Panc1 (cell line): ENCODE measurements around the gene ZBTB20. TPM values are rescaled to one million over a fixed set of nuclear protein-coding genes. Genes with fewer than 3 reads are reported as not detected.

ENCODE experiments used
- ATAC-seq: fragments of 200-7000 bp; cut with Tn5 transposase; 2 replicates; pipeline ENCODE4 v1.9.1; 2020; ENCODE audit warnings: mild to moderate bottlenecking, moderate library complexity
- BruUV-seq: library from RNA; stranded (reverse); fragments of 400-500 nt; replicated peaks from 2 replicates; lab custom pipeline; 2021; lab: Mats Ljungman, UMichigan
- CTCF ChIA-PET: fragments of 300-600 bp; sonication (Branson Sonifier 250); formaldehyde crosslinking; loops from one replicate; lab custom pipeline; 2022; ENCODE audit warnings: antibody characterized with exemption; lab: Charles Lee
- POLR2A ChIA-PET: fragments of 300-600 bp; sonication (Branson Sonifier 250); formaldehyde crosslinking; loops from one replicate; lab custom pipeline; 2022; ENCODE audit warnings: antibody characterized with exemption; lab: Charles Lee
- DNase-seq: peaks from one replicate; pipeline ENCODE4 v3.0.0-alpha.2; 2010; ENCODE audit warnings: low read depth, low spot score
- H3K27ac ChIP-seq: 2 replicates; pipeline ENCODE4 v1.5.1; 2011; ENCODE audit warnings: mild to moderate bottlenecking, low read length, inconsistent platforms
- H3K27me3 ChIP-seq: fragments of 200-500 bp; sonication (Bioruptor generic); 2 replicates; pipeline ENCODE4 v1.6.0; 2014; ENCODE audit warnings: low read length, inconsistent platforms; ENCODE audit not compliant: control insufficient read depth, insufficient read depth
- H3K36me3 ChIP-seq: fragments of 200-500 bp; sonication (Bioruptor generic); 2 replicates; pipeline ENCODE4 v1.5.1; 2014; ENCODE audit warnings: inconsistent platforms, mild to moderate bottlenecking, low read length, moderate library complexity; ENCODE audit not compliant: control insufficient read depth, insufficient read depth
- H3K4me1 ChIP-seq: 2 replicates; pipeline ENCODE4 v1.5.1; 2011; ENCODE audit warnings: inconsistent platforms, mild to moderate bottlenecking, low read length, moderate library complexity; ENCODE audit not compliant: control insufficient read depth, insufficient read depth
- H3K4me3 ChIP-seq, 2 experiments: 2 replicates each; pipeline ENCODE4 v1.5.1; 2011 to 2012; ENCODE audit warnings: low read depth in 2 of 2, low read length in 2 of 2, mild to moderate bottlenecking in 2 of 2, inconsistent platforms in 1 of 2, moderate library complexity in 1 of 2
- H3K9me3 ChIP-seq: fragments of 200-500 bp; sonication (Bioruptor generic); 2 replicates; pipeline ENCODE4 v1.5.1; 2014; ENCODE audit warnings: low read depth, mild to moderate bottlenecking, inconsistent platforms, low read length, moderate library complexity; ENCODE audit not compliant: control insufficient read depth, insufficient read depth
- POLR2AphosphoS5 ChIP-seq: IDR thresholded peaks from 2 replicates; pipeline ENCODE4 v1.6.1; 2012; ENCODE audit warnings: mild to moderate bottlenecking, low read depth, low read length, moderate library complexity
- REST ChIP-seq, 2 experiments: IDR thresholded peaks; 2 replicates each; pipeline ENCODE4 v1.6.1; 2011 to 2012; ENCODE audit warnings: low read depth in 2 of 2, control low read depth in 1 of 2, low read length in 1 of 2, mild to moderate bottlenecking in 1 of 2, moderate library complexity in 1 of 2; ENCODE audit not compliant: insufficient read depth in 1 of 2
- SIN3A ChIP-seq: IDR thresholded peaks from 2 replicates; pipeline ENCODE4 v1.6.1; 2012; ENCODE audit warnings: low read depth, mild to moderate bottlenecking, low read length, moderate library complexity, borderline replicate concordance; ENCODE audit not compliant: insufficient read depth
- TCF7L2 ChIP-seq: IDR thresholded peaks from 2 replicates; pipeline ENCODE4 v1.6.1; 2011; ENCODE audit warnings: mild to moderate bottlenecking, low read depth, low read length, inconsistent platforms
- in situ Hi-C: cut with HindIII; loops from 2 replicates; pipeline ENCODE4 v1.10.0; 2016; ENCODE audit warnings: low sequenced_read_pairs, low pct_unique_long_range_greater_than_20kb
- intact Hi-C: fragments of 100-400 bp; cut with micrococcal nuclease; formaldehyde crosslinking; loops from one replicate; pipeline ENCODE4 v1.10.0; 2022; ENCODE audit not compliant: unreplicated experiment
- total RNA-seq: library from RNA; stranded (reverse); gene quantifications from one replicate; pipeline ENCODE4 v1.2.1, GENCODE V29; 2021; ENCODE audit not compliant: unreplicated experiment
- TF ChIP-seq, protein P1 (sequence below): fragments of 450-650 bp; IDR thresholded peaks from 2 replicates; pipeline ENCODE4 v1.5.1; 2017; ENCODE audit warnings: mild to moderate bottlenecking

The ZBTB20 gene
- total RNA-seq, 1 experiment from 2014 or later = 4.1 TPM

DNA sequence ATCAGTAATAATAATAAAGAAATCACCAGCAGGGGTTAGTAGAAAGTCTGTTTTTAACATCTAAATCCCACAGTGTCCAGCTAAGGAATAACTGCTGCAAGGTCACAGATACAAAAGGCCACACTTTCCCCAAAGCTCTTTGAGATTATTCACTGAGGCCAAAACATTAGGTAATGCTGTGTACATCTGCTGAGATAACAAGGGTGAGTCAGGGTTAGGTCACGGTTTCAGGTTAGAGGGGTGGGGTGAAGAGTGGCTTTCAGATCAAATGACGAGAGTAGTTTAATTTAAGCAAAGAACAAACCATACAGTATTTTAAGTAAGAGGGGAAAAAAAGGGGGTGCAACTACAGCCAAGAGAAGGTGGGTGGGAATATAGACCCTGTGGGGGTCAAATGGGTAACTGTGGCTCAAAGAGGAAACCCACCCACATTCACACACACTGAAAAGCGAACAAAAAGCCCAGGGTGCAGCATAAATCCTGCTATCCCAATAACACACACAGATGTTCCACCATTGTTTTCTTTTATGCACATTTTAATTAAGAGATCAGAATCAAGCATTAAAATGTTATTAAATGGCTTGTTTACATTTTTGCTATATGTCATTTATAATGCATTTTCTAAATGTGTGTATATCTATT, 440.4 kb downstream of the ZBTB20 start:
- Histone ChIP-seq H3K9me3 (no peaks in the 10 kb centered on the region), H3K36me3 (no peaks in the 10 kb centered on the region), H3K27ac (no peak overlapping the region), H3K4me1 (no peaks in the 10 kb centered on the region), H3K27me3 (no peaks in the 10 kb centered on the region), H3K4me3 (no peak overlapping the region)
- CTCF ChIA-PET = no interaction called here
- intact Hi-C loops = no loop called here
- no peak for DNase-seq
- in situ Hi-C loops = no loop called here
- POLR2A ChIA-PET = no interaction called here
- no TSS peak for BruUV-seq
- no peak for ATAC-seq
- no peak for TF ChIP-seq REST (IDR thresholded peaks at IDR 0.05; ENCODE audit: insufficient read depth in 1 of 2, low read depth in 2 of 2, low read length in 1 of 2)

GRCh38 chr3:114700637-114701234, 446.4 kb downstream of the ZBTB20 start:
- H3K9me3 ChIP-seq = no peaks in the 10 kb centered on the region
- TF ChIP-seq, protein P1, sequence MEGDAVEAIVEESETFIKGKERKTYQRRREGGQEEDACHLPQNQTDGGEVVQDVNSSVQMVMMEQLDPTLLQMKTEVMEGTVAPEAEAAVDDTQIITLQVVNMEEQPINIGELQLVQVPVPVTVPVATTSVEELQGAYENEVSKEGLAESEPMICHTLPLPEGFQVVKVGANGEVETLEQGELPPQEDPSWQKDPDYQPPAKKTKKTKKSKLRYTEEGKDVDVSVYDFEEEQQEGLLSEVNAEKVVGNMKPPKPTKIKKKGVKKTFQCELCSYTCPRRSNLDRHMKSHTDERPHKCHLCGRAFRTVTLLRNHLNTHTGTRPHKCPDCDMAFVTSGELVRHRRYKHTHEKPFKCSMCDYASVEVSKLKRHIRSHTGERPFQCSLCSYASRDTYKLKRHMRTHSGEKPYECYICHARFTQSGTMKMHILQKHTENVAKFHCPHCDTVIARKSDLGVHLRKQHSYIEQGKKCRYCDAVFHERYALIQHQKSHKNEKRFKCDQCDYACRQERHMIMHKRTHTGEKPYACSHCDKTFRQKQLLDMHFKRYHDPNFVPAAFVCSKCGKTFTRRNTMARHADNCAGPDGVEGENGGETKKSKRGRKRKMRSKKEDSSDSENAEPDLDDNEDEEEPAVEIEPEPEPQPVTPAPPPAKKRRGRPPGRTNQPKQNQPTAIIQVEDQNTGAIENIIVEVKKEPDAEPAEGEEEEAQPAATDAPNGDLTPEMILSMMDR = no peak
- no peak for TF ChIP-seq TCF7L2
- TF ChIP-seq POLR2AphosphoS5 = no peak
- TF ChIP-seq REST (IDR thresholded peaks at IDR 0.05; ENCODE audit: insufficient read depth in 1 of 2, low read depth in 2 of 2, low read length in 1 of 2) = no peak
- no peak for TF ChIP-seq SIN3A
- no peaks in the 10 kb centered on the region for H3K36me3 ChIP-seq
- no peak overlapping the region for H3K27ac ChIP-seq
- no peaks in the 10 kb centered on the region for H3K27me3 ChIP-seq
- intact Hi-C loops = no loop called here
- DNase-seq (no peak), ATAC-seq (no peak)
- ChIA-PET CTCF (no interaction called here), POLR2A (no interaction called here)
- no TSS peak for BruUV-seq
- no peaks in the 10 kb centered on the region for H3K4me1 ChIP-seq
- no peak overlapping the region for H3K4me3 ChIP-seq
- in situ Hi-C loops = no loop called here
